Measurements from ENCODE around the gene SERPINF2.
"Not testable (repeated sequence)": the region's sequence is repeated elsewhere in the genome, so short reads cannot be mapped to it uniquely, and the experiment has no call there.

The SERPINF2 gene
- long read RNA-seq, donor 1, transcript SERPINF2-201 (10 exons, 2,284 nt), result major isoform, 13 of 15 reads
- long read RNA-seq, donor 1, partial matches to known transcripts, result 0 of 15 reads
- long read RNA-seq, donor 1, other reads (novel, unspliced or antisense), result 0 of 15 reads
- long read RNA-seq, donor 2, transcript SERPINF2-201 (10 exons, 2,284 nt), result major isoform, 19 of 36 reads
- long read RNA-seq, donor 2, transcript SERPINF2-202 (10 exons, 2,265 nt), result minor isoform, 5 of 36 reads
- long read RNA-seq, donor 2, partial matches to known transcripts, result 11 of 36 reads
- long read RNA-seq, donor 2, other reads (novel, unspliced or antisense), result 0 of 36 reads
- long read RNA-seq, donor 3, transcript SERPINF2-201 (10 exons, 2,284 nt), result major isoform, 7 of 10 reads
- long read RNA-seq, donor 3, partial matches to known transcripts, result 0 of 10 reads
- long read RNA-seq, donor 3, other reads (novel, unspliced or antisense), result 0 of 10 reads
- long read RNA-seq, donor 4, transcript SERPINF2-201 (10 exons, 2,284 nt), result major isoform, 7 of 15 reads
- long read RNA-seq, donor 4, partial matches to known transcripts, result 5 of 15 reads
- long read RNA-seq, donor 4, other reads (novel, unspliced or antisense), result 0 of 15 reads
- long read RNA-seq, donor 5, transcript SERPINF2-202 (10 exons, 2,265 nt), result minor isoform, 9 of 64 reads
- long read RNA-seq, donor 5, transcript SERPINF2-201 (10 exons, 2,284 nt), result major isoform, 22 of 64 reads
- long read RNA-seq, donor 5, partial matches to known transcripts, result 31 of 64 reads
- long read RNA-seq, donor 5, other reads (novel, unspliced or antisense), result 0 of 64 reads
- long read RNA-seq, donor 6, transcript SERPINF2-201 (10 exons, 2,284 nt), result major isoform, 11 of 38 reads
- long read RNA-seq, donor 6, partial matches to known transcripts, result 21 of 38 reads
- long read RNA-seq, donor 6, other reads (novel, unspliced or antisense), result 0 of 38 reads
- long read RNA-seq, donor 7, result 0 reads
- long read RNA-seq, donor 8, transcript SERPINF2-201 (10 exons, 2,284 nt), result major isoform, 24 of 32 reads
- long read RNA-seq, donor 8, partial matches to known transcripts, result 6 of 32 reads
- long read RNA-seq, donor 8, other reads (novel, unspliced or antisense), result 0 of 32 reads

GRCh38 chr17:1742371-1743087 lies at the start of gene SERPINF2:
Gene SERPINF2 (plus strand): TSS chr17:1742871. CDS start chr17:1744996, 2,125 bp downstream.
- peak; percentile 52 for DNase-seq

- no peak for DNase-seq
Measured at GRCh38 chr17:1693339-1693738, 49.3 kb upstream of the SERPINF2 start.

- no peak for DNase-seq
Measured at GRCh38 chr17:1695365-1695764, 47.3 kb upstream of the SERPINF2 start.

- no peak for DNase-seq
Measured at GRCh38 chr17:1697681-1698080, 45.0 kb upstream of the SERPINF2 start.

- not testable (repeated sequence) for DNase-seq
Measured at GRCh38 chr17:1699891-1700290, 42.8 kb upstream of the SERPINF2 start.

- DNase-seq, result no peak
Measured at GRCh38 chr17:1703063-1703462, 39.6 kb upstream of the SERPINF2 start.

- DNase-seq, result no peak
Measured at GRCh38 chr17:1705004-1705403, 37.7 kb upstream of the SERPINF2 start.

- DNase-seq, result no peak
Measured at GRCh38 chr17:1707107-1707506, 35.6 kb upstream of the SERPINF2 start.

- DNase-seq, result not testable (repeated sequence)
Measured at GRCh38 chr17:1708791-1709346, 33.8 kb upstream of the SERPINF2 start.

GRCh38 chr17:1709403-1709951 lies 33.2 kb upstream of the SERPINF2 start:
- DNase-seq, result no peak

GRCh38 chr17:1709971-1710806 lies 32.5 kb upstream of the SERPINF2 start, which contains the start of gene TLCD2:
Gene TLCD2 (minus strand): TSS chr17:1710377. CDS start chr17:1710242, 135 bp downstream.
- peak; percentile 78 for DNase-seq

GRCh38 chr17:1710807-1711553 lies 31.7 kb upstream of the SERPINF2 start:
- no peak for DNase-seq

GRCh38 chr17:1711804-1712203 lies 30.9 kb upstream of the SERPINF2 start:
- DNase-seq, result no peak

- DNase-seq, result no peak
Measured at GRCh38 chr17:1712271-1712670, 30.4 kb upstream of the SERPINF2 start.

- no peak for DNase-seq
Measured at GRCh38 chr17:1713160-1713877, 29.4 kb upstream of the SERPINF2 start.

GRCh38 chr17:1713878-1714426 lies 28.7 kb upstream of the SERPINF2 start:
- peak; percentile 70 for DNase-seq

- DNase-seq, result peak; percentile 61
Measured at GRCh38 chr17:1714427-1714979, 28.2 kb upstream of the SERPINF2 start.
